HUES6 (cell line): ENCODE data around the gene PYDC2.

Experiments used
- H3K27ac ChIP-seq: 2 replicates; pipeline ENCODE4 v1.7.0; 2013; ENCODE audit warnings: low read depth, mild to moderate bottlenecking, low read length, inconsistent platforms
- H3K27me3 ChIP-seq: 2 replicates; pipeline ENCODE4 v1.6.1; 2013; ENCODE audit warnings: low read length; ENCODE audit not compliant: control insufficient read depth, insufficient read depth
- H3K36me3 ChIP-seq: 2 replicates; pipeline ENCODE4 v1.6.1; 2013; ENCODE audit warnings: low read length; ENCODE audit not compliant: control insufficient read depth, insufficient read depth
- H3K4me1 ChIP-seq: 2 replicates; pipeline ENCODE4 v1.6.1; 2013; ENCODE audit warnings: low read length; ENCODE audit not compliant: control insufficient read depth, insufficient read depth
- H3K4me3 ChIP-seq: 2 replicates; pipeline ENCODE4 v1.5.1; 2013; ENCODE audit warnings: low read depth, low read length
- H3K9ac ChIP-seq: one replicate; pipeline ENCODE4 v1.6.1; 2013; ENCODE audit warnings: mild to moderate bottlenecking, low read length
- H3K9me3 ChIP-seq: 2 replicates; pipeline ENCODE4 v1.6.1; 2013; ENCODE audit warnings: low read depth, low read length; ENCODE audit not compliant: control insufficient read depth, insufficient read depth

The PYDC2 gene

GRCh38 chr3:191461113-191461595, at the start of gene PYDC2:
TSS of gene PYDC2 (plus strand) at chr3:191461163. CDS start at chr3:191461163, 0 bp downstream.
- Histone ChIP-seq H3K36me3 (no peaks in the 10 kb centered on the region), H3K9ac (no peak within 1 kb of the TSS), H3K27ac (no peak within 1 kb of the TSS), H3K9me3 (no peaks in the 10 kb centered on the region), H3K27me3 (no peaks in the 10 kb centered on the region), H3K4me1 (no peaks in the 10 kb centered on the region), H3K4me3 (no peak within 1 kb of the TSS)

DNA sequence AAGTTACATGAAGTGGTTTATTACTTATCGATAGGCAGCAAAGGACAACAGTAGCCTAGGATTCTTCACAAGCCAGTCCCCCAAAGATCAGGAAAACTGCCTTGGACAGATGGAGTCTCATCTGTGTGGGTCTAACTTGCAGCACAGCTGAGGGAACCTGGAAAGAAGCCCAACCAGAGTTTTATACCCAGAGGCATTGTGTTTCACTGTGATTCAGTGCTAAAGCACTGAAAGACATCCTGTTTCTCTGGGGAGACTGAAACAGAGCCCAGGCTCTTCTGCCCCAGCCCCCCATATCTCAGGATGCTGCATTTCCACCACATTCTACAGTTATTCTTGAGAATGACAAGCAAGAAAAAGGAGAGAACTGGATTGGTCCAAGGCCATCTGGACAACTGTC, 48.2 kb upstream of the PYDC2 start:
- H3K4me3 ChIP-seq = no peak overlapping the region
- H3K9ac ChIP-seq = no peak overlapping the region
- H3K4me1 ChIP-seq = peaks cover 3% of the 10 kb centered on the region; the same call in 1 of the 2 replicates
- H3K27ac ChIP-seq = no peak overlapping the region
- no peaks in the 10 kb centered on the region for H3K27me3 ChIP-seq
- H3K9me3 ChIP-seq = peaks cover 21% of the 10 kb centered on the region
- no peaks in the 10 kb centered on the region; the same call in 1 of the 2 replicates for H3K36me3 ChIP-seq

- peaks cover 20% of the 10 kb centered on the region for H3K9me3 ChIP-seq
Measured at GRCh38 chr3:191414286-191414685, 46.7 kb upstream of the PYDC2 start.

GRCh38 chr3:191414732-191415131, 46.2 kb upstream of the PYDC2 start:
- no peak overlapping the region for H3K27ac ChIP-seq

More at GRCh38 chr3:191414286-191414685, 46.7 kb upstream of the PYDC2 start:
- Histone ChIP-seq H3K27me3 (no peaks in the 10 kb centered on the region), H3K36me3 (no peaks in the 10 kb centered on the region; the same call in 1 of the 2 replicates), H3K4me3 (no peak overlapping the region), H3K4me1 (peaks cover 3% of the 10 kb centered on the region; the same call in 1 of the 2 replicates), H3K27ac (no peak overlapping the region), H3K9ac (no peak overlapping the region)

GRCh38 chr3:191415566-191415965, 45.4 kb upstream of the PYDC2 start:
- Histone ChIP-seq H3K4me3 (no peak overlapping the region), H3K36me3 (no peaks in the 10 kb centered on the region), H3K4me1 (peaks cover 3% of the 10 kb centered on the region; the same call in 1 of the 2 replicates), H3K27ac (no peak overlapping the region), H3K9me3 (peaks cover 7% of the 10 kb centered on the region), H3K27me3 (no peaks in the 10 kb centered on the region), H3K9ac (no peak overlapping the region)

More at GRCh38 chr3:191414732-191415131, 46.2 kb upstream of the PYDC2 start:
- no peaks in the 10 kb centered on the region for H3K27me3 ChIP-seq
- no peaks in the 10 kb centered on the region; the same call in 1 of the 2 replicates for H3K36me3 ChIP-seq
- H3K9me3 ChIP-seq = peaks cover 15% of the 10 kb centered on the region
- H3K4me3 ChIP-seq = no peak overlapping the region
- peaks cover 3% of the 10 kb centered on the region; the same call in 1 of the 2 replicates for H3K4me1 ChIP-seq
- no peak overlapping the region for H3K9ac ChIP-seq

- H3K36me3 ChIP-seq = no peaks in the 10 kb centered on the region
Measured at GRCh38 chr3:191417457-191417729, 43.6 kb upstream of the PYDC2 start.

DNA sequence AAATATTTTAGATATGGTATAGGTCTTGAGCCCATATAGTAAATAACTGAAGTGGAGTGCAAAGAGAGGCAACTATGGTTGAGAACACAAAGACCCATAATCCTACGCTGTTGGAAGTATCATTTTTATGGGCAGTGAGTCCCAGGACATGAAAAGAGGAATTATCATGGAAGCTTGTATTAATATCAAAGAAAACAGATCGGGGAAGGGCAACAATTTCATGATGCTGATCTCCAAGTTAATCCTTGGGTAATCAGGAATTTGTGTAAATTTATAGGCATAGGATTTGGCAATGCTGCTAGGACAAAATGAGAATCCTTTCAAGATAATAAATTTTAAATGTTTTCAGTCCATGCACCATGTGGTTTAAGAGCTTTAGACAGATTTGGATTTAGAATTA, 40.2 kb upstream of the PYDC2 start:
- Histone ChIP-seq H3K27me3 (no peaks in the 10 kb centered on the region), H3K27ac (no peak overlapping the region), H3K4me3 (no peak overlapping the region), H3K9ac (no peak overlapping the region), H3K36me3 (no peaks in the 10 kb centered on the region), H3K4me1 (peaks cover 3% of the 10 kb centered on the region; the same call in 1 of the 2 replicates), H3K9me3 (0 out of 2 replicates have a peak, but pooled peaks cover 3% of the 10 kb centered on the region)

More at GRCh38 chr3:191417457-191417729, 43.6 kb upstream of the PYDC2 start:
- H3K4me1 ChIP-seq = peaks cover 3% of the 10 kb centered on the region; the same call in 1 of the 2 replicates
- H3K27me3 ChIP-seq = no peaks in the 10 kb centered on the region
- H3K4me3 ChIP-seq = no peak overlapping the region
- no peak overlapping the region for H3K9ac ChIP-seq
- no peak overlapping the region for H3K27ac ChIP-seq
- 0 out of 2 replicates have a peak, but pooled peaks cover 3% of the 10 kb centered on the region for H3K9me3 ChIP-seq

- Histone ChIP-seq H3K4me3 (no peak overlapping the region), H3K36me3 (no peaks in the 10 kb centered on the region), H3K4me1 (no peaks in the 10 kb centered on the region), H3K27ac (no peak overlapping the region), H3K27me3 (no peaks in the 10 kb centered on the region), H3K9me3 (no peaks in the 10 kb centered on the region), H3K9ac (no peak overlapping the region)
Measured at GRCh38 chr3:191424881-191425280, 36.1 kb upstream of the PYDC2 start.

- Histone ChIP-seq H3K9ac (no peak overlapping the region), H3K27me3 (no peaks in the 10 kb centered on the region), H3K36me3 (no peaks in the 10 kb centered on the region), H3K27ac (no peak overlapping the region), H3K9me3 (no peaks in the 10 kb centered on the region), H3K4me1 (no peaks in the 10 kb centered on the region), H3K4me3 (no peak overlapping the region)
Measured at GRCh38 chr3:191425322-191425734, 35.6 kb upstream of the PYDC2 start.

DNA sequence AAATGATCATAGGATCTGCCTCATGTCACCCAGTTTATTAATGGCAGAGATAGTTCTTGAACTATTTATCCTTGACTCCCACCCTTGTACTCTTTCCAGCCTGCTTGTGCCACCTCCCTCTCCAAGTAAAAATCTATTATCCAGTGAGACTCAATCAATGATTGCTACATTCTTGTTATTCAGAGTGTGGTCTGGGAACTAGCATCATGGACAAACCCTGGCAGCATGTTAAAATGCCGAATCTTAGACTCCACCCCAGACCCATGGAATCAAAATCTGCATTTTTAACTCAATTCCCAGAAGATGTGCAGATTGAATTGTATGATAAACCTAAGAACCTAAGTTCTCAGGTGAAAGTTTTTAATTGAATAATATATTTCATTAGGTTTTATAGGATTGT, 34.7 kb upstream of the PYDC2 start:
- H3K9me3 ChIP-seq = no peaks in the 10 kb centered on the region
- no peak overlapping the region for H3K4me3 ChIP-seq

GRCh38 chr3:191428177-191428576, 32.8 kb upstream of the PYDC2 start:
- no peak overlapping the region for H3K27ac ChIP-seq
- no peaks in the 10 kb centered on the region for H3K27me3 ChIP-seq
- no peak overlapping the region for H3K4me3 ChIP-seq
- no peak overlapping the region for H3K9ac ChIP-seq
- no peaks in the 10 kb centered on the region; the same call in 1 of the 2 replicates for H3K9me3 ChIP-seq
- H3K4me1 ChIP-seq = no peaks in the 10 kb centered on the region
- no peaks in the 10 kb centered on the region for H3K36me3 ChIP-seq

More for the DNA sequence above, 34.7 kb upstream of the PYDC2 start:
- Histone ChIP-seq H3K27ac (no peak overlapping the region), H3K27me3 (no peaks in the 10 kb centered on the region), H3K4me1 (no peaks in the 10 kb centered on the region), H3K36me3 (no peaks in the 10 kb centered on the region), H3K9ac (no peak overlapping the region)
